A673 (cell line): ENCODE measurements around the gene KLHL10. TPM values are rescaled to one million over a fixed set of nuclear protein-coding genes. Genes with fewer than 3 reads are reported as not detected.

ENCODE experiments used
- BruUV-seq: library from RNA; stranded (reverse); fragments of 400-500 nt; replicated peaks from 2 replicates; lab custom pipeline; 2021; lab: Mats Ljungman, UMichigan
- CTCF ChIA-PET: fragments of 300-600 bp; sonication (Branson Sonifier 250); formaldehyde crosslinking; loops from one replicate; lab custom pipeline; 2022; ENCODE audit warnings: antibody characterized with exemption; lab: Charles Lee
- POLR2A ChIA-PET: fragments of 300-600 bp; sonication (Branson Sonifier 250); formaldehyde crosslinking; loops from one replicate; lab custom pipeline; 2022; ENCODE audit warnings: antibody characterized with exemption; ENCODE audit not compliant: low non-redundant PET; lab: Charles Lee
- DNase-seq: peaks from one replicate; pipeline ENCODE4 v3.0.0-alpha.2; 2015; ENCODE audit warnings: low spot score
- H3K27ac ChIP-seq: fragments of 200-600 bp; sonication (generic); 2 replicates; pipeline ENCODE4 v1.5.1; 2016; ENCODE audit warnings: mixed run types, low read depth, mild to moderate bottlenecking, mixed read lengths, antibody characterized with exemption, low read length; ENCODE audit not compliant: poor library complexity, severe bottlenecking
- H3K27me3 ChIP-seq: fragments of 200-600 bp; sonication (generic); replicated peaks from 2 replicates; pipeline ENCODE4 v1.6.1; 2017; ENCODE audit warnings: mixed run types, low read depth, mild to moderate bottlenecking, mixed read lengths, antibody characterized with exemption, low read length; ENCODE audit not compliant: insufficient read depth, poor library complexity
- H3K36me3 ChIP-seq: fragments of 200-600 bp; sonication (generic); 2 replicates; pipeline ENCODE4 v1.6.1; 2016; ENCODE audit warnings: mixed run types, mild to moderate bottlenecking, mixed read lengths, antibody characterized with exemption, low read length; ENCODE audit not compliant: insufficient read depth, poor library complexity, severe bottlenecking
- H3K4me1 ChIP-seq: fragments of 200-600 bp; sonication (generic); 2 replicates; pipeline ENCODE4 v1.6.1; 2017; ENCODE audit warnings: mixed run types, mild to moderate bottlenecking, mixed read lengths, antibody characterized with exemption, low read length; ENCODE audit not compliant: insufficient read depth, poor library complexity, severe bottlenecking
- H3K4me3 ChIP-seq: fragments of 200-600 bp; sonication (generic); 2 replicates; pipeline ENCODE4 v1.5.1; 2016; ENCODE audit warnings: low read depth, mixed run types, mild to moderate bottlenecking, mixed read lengths, low read length; ENCODE audit not compliant: poor library complexity, severe bottlenecking
- H3K9me3 ChIP-seq: fragments of 200-600 bp; sonication (generic); 2 replicates; pipeline ENCODE4 v1.6.1; 2016; ENCODE audit warnings: mixed run types, low read depth, mild to moderate bottlenecking, mixed read lengths, antibody characterized with exemption, low read length; ENCODE audit not compliant: poor library complexity, severe bottlenecking
- CTCF ChIP-seq: fragments of 300-800, 200-600 bp; sonication (generic); conservative IDR thresholded peaks from 2 replicates; pipeline ENCODE4 v1.5.1; 2017; ENCODE audit warnings: low read depth, mild to moderate bottlenecking, antibody characterized with exemption, low read length, moderate library complexity, mixed read lengths
- EZH2 ChIP-seq: fragments of 200-600 bp; sonication (generic); IDR thresholded peaks from 2 replicates; pipeline ENCODE4 v1.6.1; 2017; ENCODE audit warnings: borderline replicate concordance, low read depth, mild to moderate bottlenecking, mixed read lengths, antibody characterized with exemption, low read length; ENCODE audit not compliant: poor library complexity, severe bottlenecking
- intact Hi-C: fragments of 100-400 bp; cut with micrococcal nuclease; formaldehyde crosslinking; loops from one replicate; pipeline ENCODE4 v1.10.0; 2022; ENCODE audit not compliant: unreplicated experiment
- total RNA-seq: library from RNA; stranded (reverse); gene quantifications from 2 replicates; pipeline ENCODE4 v1.2.3, GENCODE V29; 2021

The KLHL10 gene
- total RNA-seq, 1 experiment from 2014 or later, result not detected

- intact Hi-C loops, result no loop called here
- Histone ChIP-seq H3K27ac (no peak overlapping the region), H3K4me3 (no peak overlapping the region), H3K36me3 (no peaks in the 10 kb centered on the region), H3K27me3 (no peaks in the 10 kb centered on the region), H3K4me1 (no peaks in the 10 kb centered on the region), H3K9me3 (no peaks in the 10 kb centered on the region)
- DNase-seq, result no peak
- TF ChIP-seq EZH2, result no peak
- no peak for TF ChIP-seq CTCF
- ChIA-PET CTCF (no interaction called here), POLR2A (no interaction called here)
- BruUV-seq, result no TSS peak
These were observed 22.8 kb downstream of the KLHL10 start for GRCh38 chr17:41860254-41860931.

- Histone ChIP-seq H3K27ac (no peak overlapping the region), H3K36me3 (peaks cover 12% of the 10 kb centered on the region), H3K9me3 (no peaks in the 10 kb centered on the region), H3K27me3 (no peaks in the 10 kb centered on the region), H3K4me3 (peak overlapping the region; percentile 80), H3K4me1 (no peaks in the 10 kb centered on the region)
- TF ChIP-seq EZH2 (no peak), CTCF (no peak)
- intact Hi-C loops, result no loop called here
- ChIA-PET CTCF (interaction anchor here (0.5 kb wide), 1 partner anchor 50 kb away, joined by 4 read pairs; the partner anchor contains the start of gene FKBP10), POLR2A (interaction anchor here (0.6 kb wide), 1 partner anchor 24 kb away, joined by 5 read pairs; no protein-coding TSS in a partner anchor)
- no peak for DNase-seq
- no TSS peak for BruUV-seq
These were observed 25.6 kb downstream of the KLHL10 start for GRCh38 chr17:41863074-41863848.

- Histone ChIP-seq H3K27me3 (no peaks in the 10 kb centered on the region), H3K27ac (peak overlapping the region; percentile 83), H3K9me3 (no peaks in the 10 kb centered on the region), H3K36me3 (peaks cover 16% of the 10 kb centered on the region), H3K4me3 (peak overlapping the region; percentile 80), H3K4me1 (no peaks in the 10 kb centered on the region)
- TF ChIP-seq EZH2 (no peak), CTCF (no peak)
- CTCF ChIA-PET, result no interaction called here
- BruUV-seq, result no TSS peak
- no peak for DNase-seq
- POLR2A ChIA-PET, result no interaction called here
- intact Hi-C loops, result no loop called here
These were observed 26.8 kb downstream of the KLHL10 start for GRCh38 chr17:41864498-41864835.
